Esophagus muscularis mucosa (tissue), 4 donors: ENCODE data around the gene CLINT1. TPM values are rescaled to one million over a fixed set of nuclear protein-coding genes. Genes with fewer than 3 reads are reported as not detected.
"Not testable (repeated sequence)": the region's sequence is repeated elsewhere in the genome, so short reads cannot be mapped to it uniquely, and the experiment has no call there.

Experiments used
- DNase-seq: peaks from one replicate; pipeline ENCODE4 v3.0.0-alpha.2; 2017; ENCODE audit errors: extremely low spot score
- H3K27ac ChIP-seq, 4 donors: fragments of 200-600 bp; sonication (generic); replicated peaks in 1 of 4; 1 replicate in 3 of 4; 2 replicates in 1 of 4; pipeline ENCODE4 v1.5.1; 2016 to 2019; ENCODE audit warnings: mild to moderate bottlenecking in 1 of 4
- H3K27me3 ChIP-seq, 4 donors: fragments of 200-600 bp; sonication (generic); one replicate each; pipeline versions ENCODE4 v1.5.1 to v1.6.0; 2016 to 2019
- H3K36me3 ChIP-seq, 4 donors: fragments of 200-600 bp; sonication (generic); one replicate each; pipeline ENCODE4 v1.5.1; 2016 to 2019
- H3K4me1 ChIP-seq, 4 donors: fragments of 200-600 bp; sonication (generic); one replicate each; pipeline ENCODE4 v1.5.1; 2016 to 2019
- H3K4me3 ChIP-seq, 4 donors: fragments of 200-600 bp; sonication (generic); 1 replicate in 2 of 4; 2 replicates in 2 of 4; pipeline ENCODE4 v1.5.1; 2016 to 2019; ENCODE audit warnings: mild to moderate bottlenecking in 4 of 4, moderate library complexity in 1 of 4
- H3K9me3 ChIP-seq, 4 donors: fragments of 200-600 bp; sonication (generic); 1 replicate in 3 of 4; 2 replicates in 1 of 4; pipeline ENCODE4 v1.5.1; 2016 to 2019
- EP300 ChIP-seq: sonication (generic); formaldehyde crosslinking; IDR thresholded peaks from one replicate; pipeline ENCODE4 v1.6.1; 2017; ENCODE audit warnings: antibody characterized with exemption
- POLR2A ChIP-seq: fragments of 450-650 bp; IDR thresholded peaks from one replicate; pipeline ENCODE4 v1.6.1; 2017; ENCODE audit warnings: antibody characterized with exemption, moderate library complexity, mild to moderate bottlenecking, low read depth
- POLR2AphosphoS5 ChIP-seq, 2 donors: sonication (generic); formaldehyde crosslinking; IDR thresholded peaks; one replicate each; pipeline ENCODE4 v1.6.1; 2017; ENCODE audit warnings: antibody characterized with exemption in 2 of 2
- WGBS: methylation state at CpG from one replicate; pipeline ENCODE4 v1.1.5; 2018; 5-methylcytosine and 5-hydroxymethylcytosine counted together
- intact Hi-C: fragments of 100-400 bp; cut with DNase I; formaldehyde crosslinking; loops from one replicate; pipeline ENCODE4 v1.15.1; 2023
- total RNA-seq, 4 donors: library from RNA; depleted of rRNA; stranded (reverse); fragments of >200 nt; gene quantifications; one replicate each; pipeline versions ENCODE4 v1.1.0 to v1.2.1, GENCODE V29; 2016
- TF ChIP-seq, protein P1 (sequence below), 3 experiments: fragments of 200-600 bp in 2 of 3; fragments of 450-650 bp in 1 of 3; sonication (generic) in 2 of 3; IDR thresholded peaks; one replicate each; pipeline ENCODE4 v1.5.1; 2017 to 2019; ENCODE audit warnings: antibody characterized with exemption in 3 of 3, mild to moderate bottlenecking in 2 of 3, moderate library complexity in 1 of 3

The CLINT1 gene
- total RNA-seq, 4 donors from 2014 or later, result 84.3 to 118 (median 107) TPM

DNA sequence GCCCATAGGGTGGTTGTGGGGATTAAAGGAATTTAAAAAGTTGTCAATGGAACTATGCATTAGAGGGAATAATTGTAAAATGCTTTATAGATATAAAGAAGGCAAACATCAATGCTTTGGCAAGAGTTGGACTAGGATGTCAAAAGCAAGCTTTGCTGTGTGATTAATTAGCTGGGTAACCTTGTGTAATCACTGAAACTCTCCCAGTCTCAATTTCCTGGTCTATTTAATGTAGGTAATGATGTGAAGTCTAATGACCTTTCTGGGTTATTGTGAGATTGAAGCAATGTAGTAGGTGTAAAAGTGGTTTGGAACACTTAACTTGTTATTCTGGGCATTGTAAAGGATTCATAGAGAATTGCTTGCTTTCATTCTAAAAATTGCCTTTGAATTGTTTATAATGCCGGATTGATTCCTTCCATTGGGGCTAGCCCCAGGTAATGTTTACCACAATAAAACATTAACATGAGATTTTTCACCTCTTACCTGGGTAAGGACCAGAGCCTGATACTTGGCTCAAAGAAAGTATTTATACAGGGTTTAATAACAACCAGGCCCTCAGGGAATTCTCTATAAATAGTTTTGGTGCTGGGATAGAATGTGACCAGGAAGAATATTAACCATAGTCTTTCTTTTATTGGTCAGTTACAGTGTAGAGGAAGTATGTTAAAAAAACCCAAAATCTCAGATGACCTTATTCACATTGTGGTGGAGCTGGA, 30.0 kb upstream of the CLINT1 start:
- WGBS, result 64% methylated on average over 1 of the region's 1 CpG
- Histone ChIP-seq H3K9me3 (no peaks in the 10 kb centered on the region), H3K27ac (no peak overlapping the region), H3K36me3 (no peaks in the 10 kb centered on the region), H3K4me3 (no peak overlapping the region), H3K4me1 (peaks cover 0 to 5% (median 2%) of the 10 kb centered on the region in 4 donors), H3K27me3 (no peaks in the 10 kb centered on the region)
- intact Hi-C loops, result no loop called here
- TF ChIP-seq EP300, result no peak
- TF ChIP-seq, protein P1, sequence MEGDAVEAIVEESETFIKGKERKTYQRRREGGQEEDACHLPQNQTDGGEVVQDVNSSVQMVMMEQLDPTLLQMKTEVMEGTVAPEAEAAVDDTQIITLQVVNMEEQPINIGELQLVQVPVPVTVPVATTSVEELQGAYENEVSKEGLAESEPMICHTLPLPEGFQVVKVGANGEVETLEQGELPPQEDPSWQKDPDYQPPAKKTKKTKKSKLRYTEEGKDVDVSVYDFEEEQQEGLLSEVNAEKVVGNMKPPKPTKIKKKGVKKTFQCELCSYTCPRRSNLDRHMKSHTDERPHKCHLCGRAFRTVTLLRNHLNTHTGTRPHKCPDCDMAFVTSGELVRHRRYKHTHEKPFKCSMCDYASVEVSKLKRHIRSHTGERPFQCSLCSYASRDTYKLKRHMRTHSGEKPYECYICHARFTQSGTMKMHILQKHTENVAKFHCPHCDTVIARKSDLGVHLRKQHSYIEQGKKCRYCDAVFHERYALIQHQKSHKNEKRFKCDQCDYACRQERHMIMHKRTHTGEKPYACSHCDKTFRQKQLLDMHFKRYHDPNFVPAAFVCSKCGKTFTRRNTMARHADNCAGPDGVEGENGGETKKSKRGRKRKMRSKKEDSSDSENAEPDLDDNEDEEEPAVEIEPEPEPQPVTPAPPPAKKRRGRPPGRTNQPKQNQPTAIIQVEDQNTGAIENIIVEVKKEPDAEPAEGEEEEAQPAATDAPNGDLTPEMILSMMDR (IDR thresholded peaks at IDR 0.05), result no peak
- no peak for TF ChIP-seq POLR2AphosphoS5 (IDR thresholded peaks at IDR 0.05)
- TF ChIP-seq POLR2A, result no peak
- no peak for DNase-seq

DNA sequence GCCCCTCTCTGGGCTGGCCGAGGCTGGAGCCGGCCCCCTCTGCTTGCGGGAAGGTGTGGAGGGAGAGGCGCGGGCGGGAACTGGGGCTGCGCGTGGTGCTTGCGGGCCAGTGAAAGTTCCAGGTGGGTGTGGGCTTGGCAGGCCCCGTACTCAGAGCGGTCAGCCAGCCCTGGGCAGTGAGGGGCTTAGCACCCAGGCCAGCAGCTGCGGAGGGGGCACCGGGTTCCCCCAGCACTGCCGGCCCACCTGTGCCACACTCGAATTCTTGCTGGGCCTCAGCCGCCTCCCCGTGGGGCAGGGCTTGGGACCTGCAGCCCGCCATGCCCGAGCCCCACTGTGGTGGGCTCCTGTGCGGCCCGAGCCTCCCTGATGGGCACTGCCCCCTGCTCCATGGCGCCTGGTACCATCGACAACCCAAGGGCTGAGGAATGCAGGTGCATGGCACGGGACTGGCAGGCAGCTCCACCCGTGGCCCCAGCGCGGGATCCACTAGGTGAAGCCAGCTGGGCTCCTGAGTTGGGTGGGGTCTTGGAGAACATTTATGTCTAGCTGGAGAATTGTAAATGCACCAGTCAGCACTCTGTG, 27.9 kb upstream of the CLINT1 start:
- Histone ChIP-seq H3K27me3 (no peaks in the 10 kb centered on the region), H3K4me1 (peaks cover 0 to 5% (median 2%) of the 10 kb centered on the region in 4 donors), H3K27ac (no peak overlapping the region), H3K36me3 (no peaks in the 10 kb centered on the region), H3K9me3 (no peaks in the 10 kb centered on the region), H3K4me3 (no peak overlapping the region)
- DNase-seq, result no peak
- TF ChIP-seq POLR2AphosphoS5 (IDR thresholded peaks at IDR 0.05) (no peak), POLR2A (no peak), EP300 (no peak)
- TF ChIP-seq, protein P1 (IDR thresholded peaks at IDR 0.05), result no peak
- WGBS, result 94% methylated on average over 20 of the region's 27 CpGs
- intact Hi-C loops, result no loop called here

DNA sequence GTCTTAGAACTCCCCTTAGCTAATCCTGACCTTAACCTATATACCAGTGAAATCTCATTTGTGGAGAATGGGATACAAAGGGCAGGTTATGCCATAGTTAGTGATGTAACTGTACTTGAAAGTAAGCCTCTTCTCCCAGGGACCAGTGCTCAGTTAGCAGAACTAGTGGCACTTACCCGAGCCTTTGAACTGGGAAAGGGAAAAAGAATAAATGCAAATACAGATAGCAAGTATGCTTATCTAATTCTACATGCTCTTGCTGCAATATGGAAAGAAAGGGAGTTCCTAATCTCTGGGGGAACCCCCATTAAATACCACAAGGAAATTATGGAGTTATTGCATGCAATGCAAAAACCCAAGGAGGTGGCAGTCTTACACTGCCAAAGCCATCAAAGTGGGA, 26.1 kb upstream of the CLINT1 start:
- H3K9me3 ChIP-seq, H3K36me3 ChIP-seq, H3K4me3 ChIP-seq, intact Hi-C loops, DNase-seq, H3K4me1 ChIP-seq, H3K27ac ChIP-seq, H3K27me3 ChIP-seq: not testable (repeated sequence)
- 100% methylated on average over 1 of the region's 1 CpG for WGBS

DNA sequence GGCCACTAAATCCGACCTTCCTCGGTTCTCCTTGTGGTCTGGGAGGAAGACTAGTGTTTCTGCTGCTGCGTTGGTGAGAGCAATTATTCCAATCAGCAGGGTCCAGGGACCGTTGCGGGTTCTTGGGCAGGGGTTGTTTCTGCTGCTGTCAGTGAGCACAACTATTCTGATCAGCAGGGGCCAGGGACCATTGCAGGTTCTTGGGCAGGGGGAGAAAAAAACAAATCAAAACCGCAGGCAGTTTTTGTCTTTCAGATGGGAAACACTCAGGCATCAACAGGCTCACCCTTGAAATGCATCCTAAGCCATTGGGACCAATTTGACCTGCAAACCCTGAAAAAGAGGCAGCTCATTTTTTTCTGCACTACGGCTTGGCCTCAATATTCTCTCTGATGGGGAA, 22.6 kb upstream of the CLINT1 start:
- 86% methylated on average over 7 of the region's 7 CpGs for WGBS
- intact Hi-C loops, H3K27ac ChIP-seq, DNase-seq, H3K9me3 ChIP-seq, H3K27me3 ChIP-seq, H3K36me3 ChIP-seq, H3K4me3 ChIP-seq, H3K4me1 ChIP-seq: not testable (repeated sequence)

DNA sequence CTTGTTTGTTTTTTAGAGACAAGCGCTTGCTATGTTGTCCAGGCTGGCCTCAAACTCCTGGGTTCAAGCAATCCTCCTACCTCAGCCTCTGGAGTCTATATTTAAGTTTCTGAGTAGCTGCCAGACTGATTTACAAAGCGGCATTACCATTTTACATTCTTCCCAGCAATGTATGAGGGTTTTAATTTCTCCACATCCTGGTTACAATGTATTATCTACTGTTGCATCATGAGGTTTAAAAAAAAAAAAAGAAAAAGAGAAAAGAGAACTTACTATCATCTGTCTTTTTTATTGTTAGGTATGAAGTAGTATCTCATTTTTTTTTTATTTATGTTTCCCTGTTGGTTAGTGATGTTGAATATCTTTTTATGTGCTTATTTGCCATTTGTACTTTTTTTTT, 18.9 kb upstream of the CLINT1 start:
- 92% methylated on average over 2 of the region's 2 CpGs for WGBS
- no peaks in the 10 kb centered on the region for H3K27me3 ChIP-seq
- no peaks in the 10 kb centered on the region for H3K36me3 ChIP-seq
- no peak overlapping the region for H3K4me3 ChIP-seq
- no peaks in the 10 kb centered on the region for H3K4me1 ChIP-seq
- H3K9me3 ChIP-seq, result no peaks in the 10 kb centered on the region
- intact Hi-C loops, result no loop called here
- no peak overlapping the region for H3K27ac ChIP-seq
- no peak for DNase-seq
- TF ChIP-seq, protein P1 (IDR thresholded peaks at IDR 0.05), result no peak
- TF ChIP-seq EP300 (no peak), POLR2AphosphoS5 (IDR thresholded peaks at IDR 0.05) (no peak), POLR2A (no peak)

DNA sequence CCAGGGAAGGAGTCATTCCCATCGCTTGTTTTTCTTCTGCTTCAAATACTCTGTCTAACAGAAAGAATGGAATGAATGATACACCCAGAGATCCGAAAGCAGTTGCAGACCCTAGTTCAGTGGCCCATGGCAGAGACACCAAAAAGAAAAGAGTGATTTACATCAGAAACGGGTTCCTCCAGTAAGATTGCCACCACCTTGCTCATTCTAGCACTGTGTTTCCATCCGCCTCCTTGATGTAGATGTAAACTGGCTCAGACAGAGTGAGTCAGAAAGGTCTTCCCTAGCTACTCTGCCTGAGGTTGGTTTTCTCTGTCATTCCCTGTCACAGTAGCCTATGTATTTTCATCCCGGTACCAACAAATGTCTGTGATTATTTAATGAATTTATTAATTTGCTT, 15.9 kb upstream of the CLINT1 start:
- peaks cover 0 to 8% (median 5%) of the 10 kb centered on the region in 4 donors for H3K4me1 ChIP-seq
- 88% methylated on average over 5 of the region's 5 CpGs for WGBS
- DNase-seq, result peak; percentile 62
- no peaks in the 10 kb centered on the region for H3K27me3 ChIP-seq
- H3K9me3 ChIP-seq, result no peaks in the 10 kb centered on the region
- H3K36me3 ChIP-seq, result no peaks in the 10 kb centered on the region
- no peak overlapping the region for H3K4me3 ChIP-seq
- no peak for TF ChIP-seq POLR2AphosphoS5 (IDR thresholded peaks at IDR 0.05)
- no peak for TF ChIP-seq EP300
- TF ChIP-seq, protein P1 (IDR thresholded peaks at IDR 0.05), result no peak
- TF ChIP-seq POLR2A, result no peak
- intact Hi-C loops, result no loop called here
- no peak overlapping the region for H3K27ac ChIP-seq
